Urothelium cell line (cell line): ENCODE data around the gene ABHD17B.
"Not testable (repeated sequence)": the region's sequence is repeated elsewhere in the genome, so short reads cannot be mapped to it uniquely, and the experiment has no call there.

Experiments used
- DNase-seq: peaks from one replicate; pipeline ENCODE4 v3.0.0; 2011; ENCODE audit warnings: low spot score, mixed read lengths
- FAIRE-seq: peaks from 2 replicates; lab custom pipeline; 2011; peaks lifted over from hg19 to GRCh38; lab: Jason Lieb, UNC

ABHD17B gene

DNA sequence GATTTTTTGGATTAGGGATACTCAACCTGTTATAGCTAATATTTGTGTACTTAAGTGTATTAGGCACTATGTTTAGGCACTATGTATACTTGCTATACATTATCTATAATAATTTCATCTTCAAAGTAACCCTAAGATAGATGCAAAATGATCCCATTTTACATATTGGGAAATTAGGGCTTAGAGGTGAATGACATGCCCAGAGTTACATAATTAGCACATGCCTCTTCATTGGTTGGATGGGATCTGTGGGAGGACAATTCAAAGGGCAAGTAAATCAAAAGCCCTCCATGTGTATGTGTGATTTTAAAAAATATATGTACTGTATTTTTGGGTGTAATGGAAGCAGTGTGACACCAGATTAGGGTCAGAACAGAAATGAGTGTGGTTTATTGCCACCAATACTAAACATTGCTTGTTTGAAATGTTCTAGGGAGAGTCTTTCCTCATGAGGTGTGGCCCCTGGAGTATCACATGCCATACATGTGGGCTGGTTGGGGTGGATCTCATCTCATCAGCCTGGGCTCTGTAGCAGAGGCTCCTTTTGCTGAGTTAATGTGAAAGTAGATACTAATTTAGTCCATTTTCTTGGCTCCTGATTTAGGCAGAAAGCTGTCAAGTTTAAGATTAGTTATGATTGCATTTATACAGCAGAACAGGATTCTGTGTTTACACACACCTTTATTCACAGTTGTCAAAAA lies 6.0 kb upstream of the ABHD17B start:
- DNase-seq (no peak), FAIRE-seq (no peak)

GRCh38 chr9:71915495-71915894 lies 4.5 kb upstream of the ABHD17B start:
- DNase-seq (no peak), FAIRE-seq (no peak)

GRCh38 chr9:71911908-71912335 lies 929 bp upstream of the ABHD17B start:
- FAIRE-seq (no peak), DNase-seq (no peak)

- DNase-seq (no peak), FAIRE-seq (no peak)
Measured at GRCh38 chr9:71910650-71911060, 338 bp downstream of the ABHD17B start.

DNA sequence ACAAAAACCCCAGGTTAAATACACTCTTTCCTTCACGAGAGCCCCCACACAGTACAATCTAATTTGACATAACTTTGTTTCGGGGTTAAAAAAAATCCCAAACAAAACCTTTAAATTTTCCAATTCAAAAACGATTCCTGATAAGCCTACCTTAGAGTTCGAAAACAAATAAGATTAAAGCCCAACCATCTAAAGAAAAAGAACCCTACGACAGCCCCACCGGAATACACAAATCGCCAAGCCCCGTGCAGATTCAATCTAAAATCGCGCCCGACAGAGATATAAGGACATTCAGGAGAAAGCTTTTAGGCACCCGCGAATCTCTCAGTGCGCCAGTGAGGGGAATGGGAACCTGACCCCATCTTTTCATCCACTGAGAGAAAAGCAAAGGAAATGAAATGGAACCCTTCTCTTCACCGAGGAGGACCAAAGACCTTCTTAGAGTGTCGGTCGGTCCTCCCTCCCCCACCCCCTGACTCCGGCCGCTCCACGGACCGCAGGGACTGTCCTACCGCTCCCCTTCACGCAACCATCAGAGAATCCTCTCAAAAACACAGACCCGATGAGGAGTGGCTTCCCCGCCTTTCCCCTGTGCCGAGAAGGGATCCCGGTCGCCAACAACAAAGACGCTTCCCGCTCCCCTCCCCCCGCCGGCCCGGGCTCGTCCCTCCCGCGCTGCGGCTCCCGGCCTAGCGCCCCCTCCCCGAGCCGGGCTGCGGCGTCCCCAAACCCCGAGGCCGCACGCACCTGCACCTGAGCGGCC lies 925 bp downstream of the ABHD17B start:
- DNase-seq (peak; percentile 35), FAIRE-seq (no peak)

DNA sequence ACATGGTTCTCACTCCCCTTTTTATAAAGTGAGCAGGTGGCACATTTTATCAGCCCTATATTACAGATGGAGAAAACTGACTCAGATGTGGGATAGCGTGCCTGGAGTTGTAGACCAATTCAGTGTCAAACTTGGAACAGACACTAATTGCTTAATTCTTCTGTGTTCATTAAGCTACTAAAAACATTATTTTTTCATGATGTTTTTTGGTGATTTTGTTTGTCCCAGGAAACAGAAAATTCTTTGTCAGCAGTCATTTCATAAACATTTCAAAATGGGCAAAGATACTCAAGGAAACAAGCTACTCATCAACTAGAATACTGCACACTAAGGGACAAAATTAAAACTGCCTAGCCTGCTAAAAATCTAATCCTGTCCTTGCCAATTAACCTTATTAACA lies 2.2 kb downstream of the ABHD17B start:
- FAIRE-seq (no peak), DNase-seq (no peak)

GRCh38 chr9:71904076-71904475 lies 6.9 kb downstream of the ABHD17B start:
- DNase-seq (no peak), FAIRE-seq (no peak)

- no peak for FAIRE-seq
- DNase-seq = no peak
Measured at GRCh38 chr9:71901695-71902597, 9.0 kb downstream of the ABHD17B start.

DNA sequence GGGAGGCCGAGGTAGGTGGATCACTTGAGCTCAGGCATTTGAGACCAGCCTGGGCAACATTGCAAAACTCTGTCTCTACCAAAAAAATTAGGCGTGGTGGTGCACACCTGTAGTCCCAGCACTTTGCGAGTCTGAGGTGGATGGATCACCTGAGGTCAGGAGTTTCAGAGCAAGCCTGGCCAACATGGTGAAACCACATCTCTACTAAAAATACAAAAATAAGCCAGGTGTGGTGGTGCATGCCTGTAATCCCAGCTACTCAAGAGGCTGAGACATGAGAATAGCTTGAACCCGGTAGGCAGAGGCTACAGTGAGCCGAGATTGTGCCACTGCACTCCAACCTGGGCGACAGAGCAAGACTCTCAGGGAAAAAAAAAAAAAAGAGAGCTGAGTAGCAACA lies 12.2 kb downstream of the ABHD17B start:
- not testable (repeated sequence) for FAIRE-seq

GRCh38 chr9:71897577-71897976 lies 13.4 kb downstream of the ABHD17B start:
- DNase-seq (no peak), FAIRE-seq (no peak)

More for the DNA sequence above, 12.2 kb downstream of the ABHD17B start:
- not testable (repeated sequence) for DNase-seq

DNA sequence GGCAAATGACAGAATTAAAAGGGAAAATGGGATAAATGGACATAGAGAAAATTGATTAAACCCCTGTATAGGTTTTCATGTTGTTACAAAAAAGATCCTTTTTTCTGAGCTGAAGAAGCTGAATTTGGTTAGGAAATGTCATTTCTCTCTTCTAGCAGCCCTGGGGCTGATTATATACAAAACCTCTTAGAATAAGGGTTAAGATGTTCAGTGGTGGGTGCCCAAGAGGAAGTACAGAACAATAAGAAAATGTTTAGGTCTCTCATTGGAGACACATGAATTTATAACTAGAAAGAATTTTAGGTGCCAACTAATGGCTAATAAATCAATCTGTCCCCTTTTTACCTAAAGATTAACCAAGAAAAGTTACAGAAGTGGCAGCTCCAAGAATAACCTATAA lies 14.2 kb downstream of the ABHD17B start:
- no peak for DNase-seq
- FAIRE-seq = no peak

DNA sequence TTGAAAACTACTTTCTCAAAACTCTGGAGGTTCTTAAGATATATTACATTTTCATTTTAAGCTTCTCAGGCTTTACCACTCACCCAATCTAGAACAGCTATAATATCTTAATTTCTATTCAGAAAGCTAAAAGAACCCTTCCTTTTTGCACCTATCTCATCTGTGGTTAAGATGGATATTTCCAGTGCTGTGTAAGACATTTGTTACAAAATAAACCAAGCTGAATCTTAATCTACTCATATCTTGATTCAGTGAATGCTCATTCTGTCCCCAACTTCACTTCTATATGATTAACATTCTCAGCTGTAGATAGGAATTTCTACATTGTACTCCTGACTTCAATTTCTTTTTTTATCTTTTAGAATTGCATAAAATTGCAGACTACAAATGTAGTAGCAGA lies 15.0 kb downstream of the ABHD17B start:
- FAIRE-seq (no peak), DNase-seq (no peak)

GRCh38 chr9:71895117-71895516 lies 15.9 kb downstream of the ABHD17B start:
- DNase-seq (no peak), FAIRE-seq (no peak)

DNA sequence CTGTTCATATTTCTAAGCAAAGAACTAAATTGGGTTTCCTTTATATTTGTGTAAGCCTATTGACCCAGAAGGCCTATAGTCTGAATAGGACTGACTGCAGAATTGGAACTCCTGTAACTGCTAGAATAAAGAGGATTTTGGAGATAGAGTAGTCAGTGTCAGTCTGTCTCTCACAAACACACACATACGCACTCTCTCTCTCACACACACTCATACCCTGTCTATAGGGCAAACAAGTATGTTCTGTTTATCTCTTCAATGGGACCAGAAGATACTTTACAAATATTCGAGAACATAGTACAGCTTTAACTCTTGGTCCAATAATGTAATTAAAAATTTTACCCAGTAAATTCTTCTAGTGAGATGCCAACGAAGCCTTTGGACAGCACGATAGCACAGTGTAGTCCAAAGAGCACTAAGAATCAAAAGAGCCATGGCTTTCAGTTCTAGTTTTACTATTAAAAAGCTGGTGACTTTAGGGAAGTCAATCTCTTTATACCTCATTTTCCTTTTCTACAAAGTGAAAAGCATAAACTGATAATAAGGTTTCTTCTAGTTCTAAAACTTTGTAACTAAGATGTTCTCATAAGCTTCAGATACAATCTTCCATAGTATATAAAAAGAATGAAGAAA lies 19.3 kb downstream of the ABHD17B start:
- FAIRE-seq (no peak), DNase-seq (no peak)

DNA sequence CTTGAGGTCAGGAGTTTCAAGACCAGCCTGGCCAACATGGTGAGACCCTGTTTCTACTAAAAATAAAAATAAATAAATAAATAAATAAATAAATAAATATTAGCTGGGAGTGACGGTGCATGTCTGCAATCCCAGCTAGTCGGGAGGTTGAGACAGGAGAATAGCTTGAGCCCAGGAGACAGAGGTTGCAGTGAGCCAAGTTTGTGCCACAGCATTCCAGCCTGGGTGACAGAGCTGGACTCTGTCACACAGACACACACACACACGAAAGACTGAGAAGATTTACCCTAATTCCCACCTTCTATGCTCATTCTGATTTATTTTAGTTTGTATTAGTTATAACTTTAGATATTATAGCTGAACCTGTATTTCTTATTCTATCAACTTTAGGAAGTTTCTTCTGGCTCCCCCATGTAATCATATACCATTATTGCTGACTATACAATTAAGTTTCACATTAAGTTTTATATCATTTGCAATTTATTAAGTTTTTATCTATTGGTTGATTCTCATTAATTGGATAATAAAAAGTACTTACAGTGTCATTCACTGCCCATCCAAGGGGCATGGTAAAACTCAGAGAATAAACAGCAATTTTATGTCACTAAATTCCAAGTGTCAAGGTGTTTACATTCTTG lies 20.8 kb downstream of the ABHD17B start:
- no peak for DNase-seq
- no peak for FAIRE-seq

GRCh38 chr9:71887362-71887761 lies 23.6 kb downstream of the ABHD17B start:
- DNase-seq (no peak), FAIRE-seq (no peak)

- DNase-seq (no peak), FAIRE-seq (no peak)
Measured at GRCh38 chr9:71886541-71886940, 24.5 kb downstream of the ABHD17B start.

DNA sequence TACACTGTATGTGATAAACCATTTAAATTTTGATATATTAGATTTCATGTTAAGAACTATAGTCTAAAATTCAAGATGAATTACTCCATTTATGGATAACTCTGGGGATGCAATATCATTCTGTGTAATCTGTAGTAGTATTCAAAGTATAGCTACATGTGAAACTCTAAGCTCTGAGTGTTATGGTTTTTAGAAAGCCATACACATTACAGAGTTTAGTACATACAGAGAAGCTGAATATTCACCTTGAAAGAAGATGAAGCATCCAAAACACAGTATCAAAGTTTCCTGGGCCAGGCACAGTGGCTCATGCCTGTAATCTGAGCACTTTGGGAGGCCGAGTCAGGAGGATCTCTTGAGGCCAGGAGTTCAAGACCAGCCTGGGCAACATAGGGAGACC lies 25.0 kb downstream of the ABHD17B start:
- no peak for FAIRE-seq
- DNase-seq = no peak

DNA sequence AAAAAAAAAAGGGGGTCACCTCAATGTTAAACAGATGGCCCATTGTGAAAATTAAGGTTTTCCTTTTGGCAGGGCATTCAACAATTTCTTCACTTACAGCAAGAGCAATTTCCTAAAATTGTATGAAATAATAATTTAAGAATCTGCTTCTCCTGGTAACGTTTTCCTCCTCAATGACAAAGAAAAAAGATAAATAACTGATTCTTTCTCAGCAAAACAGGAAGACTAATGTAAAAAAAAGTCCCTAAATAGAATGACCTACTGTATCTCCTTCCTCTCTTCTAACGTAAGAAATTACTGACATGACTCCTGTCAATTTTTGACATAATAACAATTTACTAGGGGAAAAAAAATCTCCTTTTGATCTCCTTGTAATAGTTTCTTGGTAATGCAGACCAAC lies 25.5 kb downstream of the ABHD17B start:
- DNase-seq (no peak), FAIRE-seq (no peak)

DNA sequence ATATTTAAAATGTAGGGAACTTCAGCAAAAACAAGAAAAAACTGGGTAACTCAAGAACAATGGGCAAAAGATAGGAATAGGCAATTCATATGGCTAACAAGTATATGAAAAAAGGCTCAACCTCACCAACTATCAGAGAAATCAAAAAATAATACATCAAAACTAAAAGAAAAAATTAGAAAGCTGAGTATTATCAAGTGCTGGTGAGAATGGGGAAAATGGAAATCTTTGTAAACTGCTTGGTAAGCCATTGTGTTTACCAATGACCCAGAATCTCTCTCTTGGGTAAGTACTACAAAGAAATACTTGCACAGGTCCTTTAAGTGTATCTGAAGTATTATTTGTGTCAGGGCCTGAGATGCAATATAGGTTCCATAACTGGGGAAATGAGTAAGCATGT lies 27.0 kb downstream of the ABHD17B start:
- FAIRE-seq (no peak), DNase-seq (no peak)
